K562 (cell line): ENCODE data around the gene GPR183.

ENCODE experiments used
- GATA2 ChIP-seq: sonication (generic); formaldehyde crosslinking; IDR thresholded peaks from 2 replicates; pipeline ENCODE4 v1.4.0; 2020; ENCODE audit warnings: mild to moderate bottlenecking, missing genetic modification reagents
- NRF1 ChIP-seq, 2 experiments: fragments of 450-650 bp; IDR thresholded peaks in 1 of 2; conservative IDR thresholded peaks in 1 of 2; 2 replicates each; pipeline ENCODE4 v1.6.1; 2014; ENCODE audit warnings: mild to moderate bottlenecking in 2 of 2

DNA sequence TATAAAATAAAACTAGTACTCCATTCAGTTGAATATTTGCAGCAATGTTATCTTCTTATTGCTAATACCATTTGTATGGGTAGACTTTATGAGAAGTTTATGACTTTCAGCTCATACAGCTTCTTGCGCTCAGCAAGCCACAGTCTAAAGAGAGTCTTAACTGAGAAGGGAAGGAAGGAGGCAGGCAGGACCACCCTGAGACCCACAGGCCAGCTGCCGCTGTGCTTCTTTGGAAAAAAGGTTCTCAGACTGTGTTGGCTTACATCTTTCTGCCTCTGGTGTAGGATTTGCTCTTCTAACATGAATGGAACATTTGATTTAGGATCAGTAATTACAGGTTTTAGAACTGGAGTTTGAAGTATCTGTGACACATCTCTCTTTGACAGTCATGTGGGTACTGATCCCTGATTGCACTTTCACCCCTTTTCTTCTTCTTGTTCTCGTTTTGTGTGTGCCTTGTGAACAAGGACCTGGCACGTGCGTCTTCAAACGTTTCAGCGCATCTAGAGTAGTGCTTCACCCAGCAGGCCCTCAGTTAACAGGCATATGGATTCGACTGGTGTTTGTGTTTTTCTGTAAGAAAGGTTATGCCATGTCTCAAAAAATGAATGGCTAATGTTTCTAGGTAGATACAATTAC lies 41.9 kb downstream of the GPR183 start:
- no peak for TF ChIP-seq NRF1 (conservative IDR thresholded peaks at IDR 0.05 in 1 of 2, IDR thresholded peaks at IDR 0.05 in 1 of 2)
- TF ChIP-seq GATA2 (CRISPR knock-in tag), result no peak
